DMS79 (cell line): Measurements from ENCODE around the gene NCMAP.
"Not testable (repeated sequence)": the region's sequence is repeated elsewhere in the genome, so short reads cannot be mapped to it uniquely, and the experiment has no call there.

Experiments
- DNase-seq: peaks from one replicate; lab custom pipeline; 2025; lab: John Stamatoyannopoulos, UW

The NCMAP gene, protein sequence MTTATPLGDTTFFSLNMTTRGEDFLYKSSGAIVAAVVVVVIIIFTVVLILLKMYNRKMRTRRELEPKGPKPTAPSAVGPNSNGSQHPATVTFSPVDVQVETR

DNA sequence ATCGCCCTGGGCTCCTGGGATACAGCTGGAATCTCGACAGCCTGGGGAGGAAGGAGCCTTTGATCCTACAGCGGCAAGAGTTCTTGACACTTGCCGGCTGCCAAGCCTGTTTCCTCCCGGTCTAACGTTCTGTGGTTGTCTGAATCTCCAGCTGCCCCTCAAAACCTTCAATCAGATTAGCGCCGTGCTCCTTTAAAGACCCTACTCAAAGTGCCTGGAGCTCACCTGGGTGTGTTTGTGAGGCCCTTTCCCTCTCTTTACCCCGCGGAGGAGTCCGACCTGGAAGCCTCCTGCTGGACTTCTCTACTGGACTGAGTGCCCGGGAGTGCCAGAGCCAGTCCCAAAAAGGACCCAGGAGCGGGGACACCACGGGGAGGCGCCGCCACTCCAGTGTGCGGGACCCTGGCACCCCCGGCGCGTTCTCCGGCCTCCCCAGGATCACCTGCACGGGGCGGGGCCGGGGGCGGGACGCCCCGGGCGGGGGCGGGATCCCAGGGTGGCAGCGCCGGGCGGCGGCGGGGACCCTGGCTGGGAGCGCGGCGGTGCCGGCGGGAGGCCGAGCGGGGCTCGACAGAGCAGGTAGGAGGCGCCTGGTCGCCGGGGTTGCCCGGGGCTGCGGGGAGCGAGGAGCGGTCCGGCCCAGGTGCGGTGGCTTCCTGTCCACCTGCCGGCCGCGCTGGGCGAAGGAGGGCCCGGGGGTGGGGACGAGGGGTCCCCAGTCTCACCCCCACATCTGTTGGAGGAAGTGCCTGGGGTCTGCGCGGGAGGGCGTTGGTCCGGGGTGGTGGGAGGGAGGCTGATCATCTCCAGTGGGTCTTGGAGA is at the start of gene NCMAP:
NCMAP (plus strand) TSS at position 497 of the 823 bp plus-strand sequence. CDS start 39,344 bp downstream, outside the sequence.
- no peak for DNase-seq

DNA sequence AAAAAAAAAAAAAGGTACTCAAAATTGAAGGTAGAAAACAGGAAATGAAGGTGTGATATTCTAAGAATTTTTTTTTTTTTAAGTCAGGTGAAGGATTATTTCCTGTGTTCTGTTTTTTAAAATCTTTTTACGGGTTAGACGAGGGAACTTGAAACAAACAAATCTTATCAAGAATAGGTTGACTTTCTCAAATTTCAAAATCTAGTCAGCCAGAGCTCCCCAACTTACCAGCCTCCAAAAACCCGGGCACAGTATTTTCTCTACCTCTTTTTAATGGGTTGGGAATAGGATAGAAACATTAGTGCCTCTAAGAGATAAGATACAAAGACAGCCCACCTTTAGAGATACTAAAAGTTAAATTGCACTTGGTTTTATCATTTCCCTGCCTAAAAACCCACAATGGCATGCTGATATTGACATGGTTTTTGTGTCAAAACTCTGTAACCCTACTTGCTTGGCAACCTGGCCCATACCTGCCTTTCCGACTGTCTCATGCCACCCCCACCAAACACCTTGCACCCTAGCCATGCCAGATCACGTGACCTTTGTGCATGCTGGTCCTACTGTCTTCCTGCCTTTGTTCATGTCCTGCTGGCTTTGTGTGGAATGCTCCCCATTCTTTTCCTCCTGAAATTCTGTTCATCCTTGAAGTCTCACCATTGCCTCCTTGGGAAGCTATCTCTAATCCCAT is 49.1 kb upstream of the NCMAP start:
- DNase-seq = no peak

DNA sequence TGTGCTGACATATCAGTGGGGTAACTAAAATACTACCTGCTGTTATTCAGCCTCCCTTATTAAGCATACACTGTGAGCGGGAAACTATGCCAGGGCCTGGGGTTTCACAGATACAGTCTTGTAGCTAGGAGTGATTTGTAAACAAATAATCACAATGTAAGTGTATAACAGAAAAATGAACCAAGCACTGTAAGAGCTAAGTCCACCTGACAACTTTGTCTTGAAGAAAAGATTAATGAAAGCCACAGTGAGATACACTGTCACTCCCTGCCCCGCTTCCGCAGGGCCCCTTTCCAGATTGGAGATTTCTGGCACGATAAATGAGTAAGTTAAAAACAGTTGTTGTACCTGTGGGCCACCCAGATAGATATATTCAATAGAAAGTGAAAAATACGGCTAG is 48.5 kb upstream of the NCMAP start:
- DNase-seq = no peak

DNA sequence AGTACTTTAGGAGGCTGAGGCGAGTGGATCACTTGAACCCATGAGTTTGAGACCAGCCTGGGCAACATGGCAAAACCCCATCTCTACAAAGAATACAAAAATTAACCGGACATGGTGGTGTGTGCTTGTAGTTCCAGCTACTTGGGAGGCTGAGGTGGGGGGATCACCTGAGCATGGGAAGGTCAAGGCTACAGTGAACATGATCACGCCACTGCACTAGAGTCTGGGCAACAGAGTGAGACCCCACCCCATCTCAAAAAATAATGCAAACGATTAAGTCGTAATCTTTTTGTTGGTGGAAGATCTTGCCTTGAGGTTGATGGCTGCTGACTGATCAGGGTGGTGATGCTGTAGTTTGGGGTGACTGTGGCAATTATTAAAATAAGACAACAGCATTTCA is 47.0 kb upstream of the NCMAP start:
- DNase-seq = no peak

DNA sequence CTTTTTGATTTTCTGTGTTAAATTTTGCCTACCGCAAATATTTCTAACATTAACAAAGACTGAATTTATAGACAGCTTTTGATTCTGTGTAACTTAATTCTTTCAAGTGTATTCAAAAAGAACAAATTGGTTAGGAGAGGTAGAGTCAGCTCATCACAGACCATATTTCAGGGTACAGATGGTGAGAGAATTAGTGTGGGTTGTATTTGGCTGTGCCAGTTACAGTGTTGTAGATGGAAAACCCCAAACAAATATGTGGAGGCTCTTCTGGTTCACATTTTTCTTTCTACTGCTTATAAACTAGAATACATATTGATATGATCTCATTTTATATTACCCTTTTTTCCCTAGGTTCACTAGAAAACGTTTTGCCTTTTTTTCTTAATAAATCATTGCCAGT is 42.2 kb upstream of the NCMAP start:
- no peak for DNase-seq

DNA sequence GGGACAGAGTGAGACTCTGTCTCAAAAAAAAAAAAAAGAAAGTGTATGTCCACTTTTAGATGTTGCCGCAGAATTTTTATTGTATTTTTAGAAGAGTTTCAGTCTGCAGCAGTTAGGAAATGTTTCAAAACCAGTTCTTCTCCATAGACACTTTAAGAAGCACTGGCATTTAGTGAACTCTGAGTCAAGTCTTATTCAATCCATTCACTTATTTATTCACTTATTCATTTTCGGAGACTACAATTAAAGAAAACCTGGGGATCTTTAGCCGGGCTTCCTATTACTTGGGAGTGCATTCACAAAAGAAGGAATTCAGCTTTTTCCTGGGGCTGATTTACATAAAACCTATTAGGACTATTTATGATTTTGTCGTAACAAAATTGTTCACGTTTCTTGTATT is 40.9 kb upstream of the NCMAP start:
- DNase-seq = no peak

DNA sequence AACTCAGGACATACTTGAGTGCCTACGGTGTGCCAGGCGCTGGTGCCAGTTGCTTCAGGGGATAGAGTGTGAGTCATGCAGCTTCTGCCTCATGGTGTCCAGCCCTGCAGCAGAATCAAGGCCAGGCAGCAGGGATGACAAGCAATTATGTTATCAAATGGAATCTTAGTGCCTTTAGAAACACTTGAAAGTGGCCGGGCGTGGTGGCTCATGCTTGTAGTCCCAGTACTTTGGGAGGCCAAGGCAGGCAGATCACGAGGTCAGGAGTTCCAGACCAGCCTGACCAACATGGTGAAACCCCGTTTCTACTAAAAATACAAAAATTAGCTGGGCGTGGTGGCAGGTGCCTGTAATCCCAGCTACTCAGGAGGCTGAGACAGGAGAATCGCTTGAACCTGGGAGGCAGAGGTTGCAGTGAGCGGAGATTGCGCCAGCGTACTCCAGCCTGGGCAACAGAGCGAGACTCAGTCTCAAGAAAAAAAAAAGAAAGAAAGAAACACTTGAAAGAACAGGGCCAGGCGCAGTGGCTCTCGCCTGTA is 40.1 kb upstream of the NCMAP start:
- DNase-seq = not testable (repeated sequence)

DNA sequence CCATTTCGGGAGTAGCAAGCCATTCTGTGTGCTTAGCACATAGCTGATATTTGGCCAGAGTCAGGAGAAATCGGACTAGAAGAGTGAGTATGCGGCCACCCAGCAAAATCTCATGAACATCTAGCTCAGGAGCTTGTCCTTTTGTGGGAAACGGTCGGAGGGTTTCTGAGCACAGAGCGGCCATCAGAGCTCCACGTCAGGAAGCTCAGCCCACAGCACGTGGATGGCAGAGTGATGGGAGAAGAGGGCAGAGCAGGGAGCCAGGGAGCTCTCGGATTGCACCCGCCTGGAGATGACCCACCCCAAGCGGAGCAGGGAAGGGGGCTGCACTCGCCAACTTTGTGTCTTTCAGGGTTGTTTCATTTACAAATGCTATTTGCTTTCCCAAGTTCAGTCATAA is 39.4 kb upstream of the NCMAP start:
- DNase-seq = no peak

DNA sequence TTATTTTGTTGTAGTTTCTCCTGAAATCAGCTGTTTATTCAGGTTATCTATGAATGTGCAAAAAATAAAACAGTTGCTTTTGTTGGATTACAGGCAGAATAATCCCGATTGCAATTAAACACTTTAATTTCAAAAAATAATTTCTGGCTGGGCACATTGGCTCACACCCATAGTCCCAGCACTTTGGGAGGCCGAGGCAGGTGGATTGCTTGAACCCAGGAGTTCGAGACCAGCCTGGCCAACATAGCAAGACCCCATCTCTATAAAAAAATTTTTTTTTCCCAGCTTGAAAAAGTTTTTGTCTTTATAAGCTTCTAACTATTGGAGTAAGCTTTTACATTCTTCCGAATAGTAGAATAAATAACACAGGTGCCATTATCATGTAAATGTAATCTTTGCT is 38.0 kb upstream of the NCMAP start:
- no peak for DNase-seq

DNA sequence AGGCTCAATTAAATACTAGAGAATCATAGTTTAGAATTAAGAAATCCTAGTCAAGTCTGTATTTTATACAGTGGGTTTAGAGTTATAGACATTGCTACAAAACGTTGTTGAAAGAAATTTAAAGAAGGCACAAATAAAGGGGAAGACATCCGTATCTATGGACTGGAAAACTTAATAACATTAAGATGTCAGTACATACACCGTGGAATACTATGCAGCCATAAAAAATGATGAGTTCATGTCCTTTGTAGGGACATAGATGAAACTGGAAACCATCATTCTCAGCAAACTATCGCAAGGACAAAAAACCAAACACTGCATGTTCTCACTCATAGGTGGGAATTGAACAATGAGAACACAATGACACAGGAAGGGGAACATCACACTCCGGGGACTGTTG is 35.6 kb upstream of the NCMAP start:
- not testable (repeated sequence) for DNase-seq

DNA sequence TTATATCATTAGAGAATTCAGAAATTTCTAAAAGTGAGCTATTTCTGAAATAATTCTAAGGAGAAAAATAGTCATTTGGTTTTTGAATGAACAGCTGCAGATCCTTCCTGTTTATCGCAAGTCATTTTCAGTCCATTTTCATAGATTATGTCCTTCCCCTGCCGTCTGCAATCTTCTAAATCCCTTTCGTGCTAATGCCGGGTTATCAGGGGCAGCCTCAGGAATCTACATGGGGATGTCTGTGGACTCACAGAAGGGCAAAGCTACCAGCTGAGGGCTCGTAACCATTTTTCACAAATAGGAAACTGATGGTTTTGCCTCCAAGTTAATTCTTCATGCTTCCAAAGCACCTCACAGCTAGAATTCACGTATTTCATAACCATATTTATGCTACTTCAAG is 30.3 kb upstream of the NCMAP start:
- no peak for DNase-seq

DNA sequence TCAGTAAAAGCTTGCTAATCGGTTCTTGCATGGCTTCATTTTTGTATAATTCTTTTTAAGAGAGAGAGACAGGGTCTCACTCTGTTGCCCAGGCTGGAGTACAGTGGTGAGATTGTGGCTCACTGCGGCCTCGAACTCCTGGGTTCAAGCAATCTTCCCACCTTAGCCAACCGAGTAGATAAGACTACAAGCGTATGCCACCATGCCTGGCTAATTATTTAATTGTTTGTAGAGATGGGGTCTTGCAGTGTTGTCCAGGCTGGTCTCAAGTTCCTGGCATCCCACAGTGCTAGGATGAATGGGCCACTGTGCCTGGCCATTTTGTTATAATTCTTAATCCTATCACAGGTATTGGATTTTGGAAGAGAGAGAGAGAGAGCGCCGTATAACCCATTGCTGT is 29.8 kb upstream of the NCMAP start:
- no peak for DNase-seq

DNA sequence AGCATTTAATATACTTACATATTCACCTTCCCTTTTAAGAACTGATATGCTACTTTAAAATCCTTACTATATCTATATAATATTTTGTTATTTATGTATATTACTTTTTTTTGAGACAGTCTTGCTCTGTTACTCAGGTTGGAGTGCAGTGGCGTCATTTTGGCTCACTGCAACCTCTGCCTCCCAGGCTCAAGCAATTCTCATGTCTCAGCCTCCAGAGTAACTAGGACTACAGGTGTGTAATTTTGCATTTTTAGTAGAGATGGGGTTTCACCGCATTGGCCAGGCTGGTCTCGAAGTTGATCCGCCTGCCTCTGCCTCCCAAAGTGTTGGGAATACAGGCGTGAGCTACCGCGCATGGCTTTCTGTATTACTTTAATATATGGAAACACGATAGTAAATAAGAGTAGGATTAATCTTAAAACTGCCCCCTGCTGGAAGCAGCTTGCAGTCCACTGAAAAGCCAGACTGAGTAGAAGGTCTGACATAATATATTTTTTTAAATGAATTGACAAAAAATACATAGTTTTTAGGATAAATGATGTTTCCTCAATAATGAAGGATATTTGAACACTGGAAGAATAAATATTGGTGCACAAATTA is 28.8 kb upstream of the NCMAP start:
- DNase-seq = no peak

DNA sequence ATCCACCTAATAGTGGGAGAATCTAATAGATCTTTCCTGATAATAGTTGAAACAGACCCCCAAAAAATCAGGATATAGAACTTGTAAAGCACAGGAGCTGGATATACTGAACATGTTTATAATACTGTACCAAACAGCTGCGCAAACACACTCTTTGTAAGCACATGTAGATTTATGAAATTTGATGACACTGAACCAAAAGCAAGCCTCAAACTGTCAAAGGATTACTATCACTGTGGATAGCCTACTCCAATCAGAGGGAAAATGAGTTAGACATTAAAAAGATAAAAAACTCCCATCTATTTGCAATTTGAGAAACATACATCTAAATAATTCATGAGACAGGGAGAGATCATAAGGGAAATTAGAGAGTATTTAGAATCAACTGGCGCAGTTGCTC is 27.1 kb upstream of the NCMAP start:
- no peak for DNase-seq

DNA sequence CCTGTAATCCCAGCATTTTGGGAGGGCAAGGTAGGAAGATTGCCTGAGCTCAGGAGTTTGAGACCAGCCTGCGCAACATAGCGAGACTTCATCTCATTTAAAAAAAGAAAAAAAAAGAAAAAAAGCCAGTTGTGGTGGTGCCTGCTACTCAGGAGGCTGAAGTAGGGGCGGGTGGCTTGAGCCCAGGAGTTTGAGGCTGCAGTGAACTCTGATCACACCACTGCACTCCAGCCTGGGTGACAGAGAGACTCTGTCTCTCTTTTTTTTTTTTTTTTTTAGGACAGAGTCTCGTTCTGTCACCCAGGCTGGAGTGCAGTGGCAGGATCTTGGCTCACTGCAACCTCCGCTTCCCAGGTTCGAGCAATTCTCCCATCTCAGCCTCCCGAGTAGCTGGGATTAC is 26.6 kb upstream of the NCMAP start:
- not testable (repeated sequence) for DNase-seq

DNA sequence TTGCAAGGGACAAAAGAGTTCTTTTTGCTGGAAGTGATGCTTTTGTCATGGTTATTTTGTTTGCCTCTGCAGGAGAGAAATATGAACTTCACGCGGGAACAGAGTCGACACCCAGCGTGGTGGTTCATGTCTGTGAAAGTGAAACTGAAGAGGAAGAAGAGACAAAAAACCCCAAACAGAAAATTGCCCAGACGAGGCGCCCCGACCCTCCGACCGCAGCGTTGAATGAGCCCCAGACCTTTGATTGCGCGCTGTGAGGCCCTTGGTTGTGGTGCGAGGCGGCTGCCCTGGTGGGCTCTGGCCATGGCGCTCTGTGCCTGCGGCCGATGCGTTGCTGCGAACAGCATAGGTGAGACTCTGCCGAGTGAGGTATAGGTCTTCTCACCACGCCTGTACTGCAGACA is 20.9 kb upstream of the NCMAP start:
- no peak for DNase-seq

DNA sequence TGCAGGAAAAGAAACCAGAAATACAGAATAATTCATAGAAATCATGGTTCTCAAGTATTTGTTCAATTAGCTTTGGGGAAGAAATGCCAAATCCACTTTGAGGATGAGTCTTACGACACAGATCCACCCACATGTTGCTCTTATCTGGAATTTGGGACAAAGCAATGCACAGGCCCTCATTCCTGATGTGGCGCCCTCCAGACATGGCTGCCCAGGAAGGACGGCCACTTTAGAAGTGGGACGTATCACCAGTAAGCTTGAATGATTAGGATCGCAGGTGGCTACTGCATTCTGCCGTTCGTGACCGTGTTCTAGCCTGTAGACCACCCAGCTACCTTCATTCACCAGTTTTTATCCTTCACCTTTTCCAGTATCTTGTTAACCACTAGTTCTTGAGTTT is 20.1 kb upstream of the NCMAP start:
- no peak for DNase-seq

DNA sequence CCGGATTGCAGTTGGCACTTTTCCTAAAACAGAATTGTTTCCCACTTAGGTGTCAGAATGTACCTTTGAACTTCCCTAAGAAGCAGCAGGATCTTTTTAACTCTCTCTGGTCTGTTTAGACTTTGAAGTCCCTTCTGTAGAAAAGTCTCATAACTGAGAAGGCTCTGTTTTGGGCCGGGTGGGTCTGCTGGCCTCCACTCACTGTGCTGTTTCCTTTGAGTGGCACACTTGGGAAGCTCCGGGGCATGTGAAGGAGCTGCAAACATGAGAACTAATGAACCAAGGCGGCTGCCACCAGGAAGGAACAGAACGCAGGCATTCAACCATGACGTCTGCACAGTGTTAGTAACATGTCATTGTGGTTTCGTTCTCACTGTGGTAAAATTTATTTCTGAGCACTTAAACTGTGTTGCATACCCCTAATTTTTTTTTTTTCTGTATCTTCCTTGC is 19.5 kb upstream of the NCMAP start:
- DNase-seq = peak; percentile 81

DNA sequence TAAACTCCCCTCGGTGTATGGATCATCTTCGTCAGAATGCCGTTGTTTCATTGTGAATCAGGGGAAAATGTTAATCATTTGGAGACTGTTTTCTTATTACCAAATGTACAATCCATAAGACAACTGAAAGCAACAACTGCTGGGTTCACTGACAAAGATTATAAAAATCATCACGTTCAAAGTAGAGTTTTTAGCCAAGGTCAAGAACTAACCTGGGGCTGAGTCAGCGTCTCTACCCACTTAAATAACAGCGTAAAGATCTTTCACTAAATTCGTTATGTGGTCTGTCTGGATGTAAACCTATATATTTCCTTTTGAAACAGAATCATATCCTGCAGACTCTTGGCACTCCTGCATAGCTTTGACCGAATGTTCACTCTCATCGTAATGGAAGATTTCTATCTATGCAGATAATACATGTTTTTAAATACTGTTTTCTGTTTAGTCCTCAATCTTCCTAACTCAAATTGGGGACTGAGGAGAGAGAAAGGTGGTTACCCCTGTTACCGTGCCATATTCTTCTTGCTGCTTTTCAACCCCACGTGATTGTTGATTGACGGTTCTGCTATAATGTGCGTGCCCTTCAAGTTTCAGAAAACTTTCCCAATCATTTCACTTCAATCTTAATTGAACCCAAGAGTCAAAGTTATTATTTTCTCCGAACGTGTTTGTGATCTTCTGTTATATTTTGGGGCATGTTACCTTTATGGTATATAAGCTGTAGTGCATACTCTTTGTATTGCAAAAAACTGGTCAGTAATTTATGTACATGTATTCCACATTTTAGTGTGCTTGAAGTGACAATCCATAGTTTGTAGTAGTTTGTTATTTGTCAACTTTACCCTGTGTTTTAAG is 15.6 kb upstream of the NCMAP start:
- DNase-seq = no peak

DNA sequence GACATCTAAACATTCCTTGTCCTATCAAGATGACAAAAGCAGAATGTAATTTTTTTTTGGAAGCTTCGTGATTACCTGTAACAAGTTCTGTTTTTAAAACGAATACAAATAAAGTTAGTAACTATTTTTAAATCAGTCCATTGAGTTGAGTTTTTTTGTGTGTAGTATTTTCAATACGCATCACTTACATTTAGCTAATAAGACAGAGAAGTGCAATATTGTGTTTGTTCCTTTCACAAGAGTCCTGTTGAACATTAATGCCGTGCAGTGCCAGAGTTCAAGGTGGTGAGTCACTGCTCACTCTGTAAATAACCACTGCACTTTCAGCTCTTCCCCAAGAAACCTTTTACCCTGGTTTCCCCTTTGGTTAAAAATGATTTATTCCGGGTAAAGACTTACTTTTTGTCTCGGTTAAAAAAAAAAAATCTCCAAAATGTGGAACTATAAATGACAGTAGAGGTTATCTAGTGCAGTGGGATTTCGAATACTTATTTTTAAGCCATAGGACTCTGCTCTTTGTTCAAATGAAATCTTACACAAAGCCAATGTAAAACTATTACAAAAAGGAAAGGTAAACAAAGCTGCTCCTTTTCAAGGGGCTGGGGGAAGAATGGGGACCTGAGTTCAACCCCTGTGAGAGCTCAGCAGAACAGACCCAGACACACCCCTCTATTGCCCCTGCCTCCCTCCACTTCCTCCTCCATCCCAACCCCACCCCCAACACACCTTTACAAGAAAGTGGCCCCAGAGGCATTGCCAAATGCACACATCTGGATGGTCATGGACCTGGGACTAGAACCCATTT is 14.8 kb upstream of the NCMAP start:
- DNase-seq = no peak
